ENCODE measurements around the gene CHRNA3. TPM values are rescaled to one million over a fixed set of nuclear protein-coding genes. Genes with fewer than 3 reads are reported as not detected.

Gene CHRNA3
- total RNA-seq, 1 donor from 2014 or later, result not detected

- no peak for TF ChIP-seq CTCF (IDR thresholded peaks at IDR 0.05)
- H3K9me3 Mint-ChIP-seq (ENCODE audit: low read depth), result no peaks in the 10 kb centered on the region
- H3K27ac Mint-ChIP-seq (ENCODE audit: unreplicated experiment), result no peak overlapping the region
- peaks cover 4% of the 10 kb centered on the region for H3K36me3 Mint-ChIP-seq (ENCODE audit: low read depth)
- no peak overlapping the region for H3K4me3 Mint-ChIP-seq (ENCODE audit: unreplicated experiment)
- H3K27me3 Mint-ChIP-seq (ENCODE audit: low read depth), result peaks cover 61% of the 10 kb centered on the region
- H3K4me1 Mint-ChIP-seq (ENCODE audit: low read depth), result no peaks in the 10 kb centered on the region
- DNase-seq (ENCODE audit: low spot score), result no peak
Measured at GRCh38 chr15:78626381-78626995, 5.7 kb upstream of the CHRNA3 start.

- Mint-ChIP-seq H3K27me3 (ENCODE audit: low read depth) (peaks cover 65% of the 10 kb centered on the region), H3K4me3 (ENCODE audit: unreplicated experiment) (no peak overlapping the region), H3K36me3 (ENCODE audit: low read depth) (peaks cover 4% of the 10 kb centered on the region), H3K9me3 (ENCODE audit: low read depth) (no peaks in the 10 kb centered on the region), H3K27ac (ENCODE audit: unreplicated experiment) (no peak overlapping the region), H3K4me1 (ENCODE audit: low read depth) (no peaks in the 10 kb centered on the region)
- DNase-seq (ENCODE audit: low spot score), result no peak
- TF ChIP-seq CTCF (IDR thresholded peaks at IDR 0.05), result no peak
Measured at GRCh38 chr15:78625606-78626280, 4.9 kb upstream of the CHRNA3 start.

GRCh38 chr15:78624651-78625590, 4.1 kb upstream of the CHRNA3 start:
- no peak for TF ChIP-seq CTCF (IDR thresholded peaks at IDR 0.05)
- no peak overlapping the region for H3K4me3 Mint-ChIP-seq (ENCODE audit: unreplicated experiment)
- H3K27me3 Mint-ChIP-seq (ENCODE audit: low read depth), result peaks cover 67% of the 10 kb centered on the region
- peaks cover 3% of the 10 kb centered on the region for H3K4me1 Mint-ChIP-seq (ENCODE audit: low read depth)
- H3K9me3 Mint-ChIP-seq (ENCODE audit: low read depth), result no peaks in the 10 kb centered on the region
- peaks cover 4% of the 10 kb centered on the region for H3K36me3 Mint-ChIP-seq (ENCODE audit: low read depth)
- no peak overlapping the region for H3K27ac Mint-ChIP-seq (ENCODE audit: unreplicated experiment)
- DNase-seq (ENCODE audit: low spot score), result no peak

- Mint-ChIP-seq H3K4me3 (ENCODE audit: unreplicated experiment) (no peak overlapping the region), H3K9me3 (ENCODE audit: low read depth) (no peaks in the 10 kb centered on the region), H3K4me1 (ENCODE audit: low read depth) (peaks cover 8% of the 10 kb centered on the region), H3K36me3 (ENCODE audit: low read depth) (no peaks in the 10 kb centered on the region), H3K27me3 (ENCODE audit: low read depth) (peaks cover 63% of the 10 kb centered on the region), H3K27ac (ENCODE audit: unreplicated experiment) (no peak overlapping the region)
- no peak for TF ChIP-seq CTCF (IDR thresholded peaks at IDR 0.05)
- DNase-seq (ENCODE audit: low spot score), result no peak
Measured at GRCh38 chr15:78623786-78624497, 3.1 kb upstream of the CHRNA3 start.

All from chondrocyte (in vitro differentiated cells).